ENCODE measurements around the gene IGFL1.
"Not testable (repeated sequence)": the region's sequence is repeated elsewhere in the genome, so short reads cannot be mapped to it uniquely, and the experiment has no call there.

Gene IGFL1

DNA sequence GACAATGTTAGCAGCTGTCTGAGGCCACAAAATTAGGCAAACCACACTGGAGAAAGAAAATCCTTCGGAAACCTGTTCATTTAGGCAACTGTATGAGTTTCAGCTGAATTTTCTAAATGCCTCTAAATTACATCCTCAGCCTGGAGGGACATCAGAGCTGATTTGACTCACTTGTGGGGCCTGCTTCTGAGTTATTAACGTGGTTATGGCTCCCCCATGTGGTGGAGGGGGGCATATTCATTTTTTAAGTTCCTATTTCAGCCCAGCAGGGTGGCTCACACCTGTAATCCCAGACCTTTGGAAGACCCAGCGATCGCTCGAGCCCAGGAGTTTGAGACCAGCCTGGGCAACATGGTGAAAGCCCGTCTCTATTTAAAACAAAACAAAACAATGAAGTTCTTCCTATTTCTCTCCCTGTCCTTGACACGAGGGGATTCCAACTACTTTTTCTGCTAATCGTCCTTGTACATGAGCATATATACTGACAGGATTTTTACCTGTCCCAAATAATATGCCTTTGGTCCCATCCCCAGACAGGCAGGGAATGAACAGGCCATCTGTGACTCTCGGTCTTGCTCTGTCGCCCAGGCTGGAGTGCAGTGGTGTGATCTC is 35.8 kb downstream of the IGFL1 start:
- TF ChIP-seq, protein P1, sequence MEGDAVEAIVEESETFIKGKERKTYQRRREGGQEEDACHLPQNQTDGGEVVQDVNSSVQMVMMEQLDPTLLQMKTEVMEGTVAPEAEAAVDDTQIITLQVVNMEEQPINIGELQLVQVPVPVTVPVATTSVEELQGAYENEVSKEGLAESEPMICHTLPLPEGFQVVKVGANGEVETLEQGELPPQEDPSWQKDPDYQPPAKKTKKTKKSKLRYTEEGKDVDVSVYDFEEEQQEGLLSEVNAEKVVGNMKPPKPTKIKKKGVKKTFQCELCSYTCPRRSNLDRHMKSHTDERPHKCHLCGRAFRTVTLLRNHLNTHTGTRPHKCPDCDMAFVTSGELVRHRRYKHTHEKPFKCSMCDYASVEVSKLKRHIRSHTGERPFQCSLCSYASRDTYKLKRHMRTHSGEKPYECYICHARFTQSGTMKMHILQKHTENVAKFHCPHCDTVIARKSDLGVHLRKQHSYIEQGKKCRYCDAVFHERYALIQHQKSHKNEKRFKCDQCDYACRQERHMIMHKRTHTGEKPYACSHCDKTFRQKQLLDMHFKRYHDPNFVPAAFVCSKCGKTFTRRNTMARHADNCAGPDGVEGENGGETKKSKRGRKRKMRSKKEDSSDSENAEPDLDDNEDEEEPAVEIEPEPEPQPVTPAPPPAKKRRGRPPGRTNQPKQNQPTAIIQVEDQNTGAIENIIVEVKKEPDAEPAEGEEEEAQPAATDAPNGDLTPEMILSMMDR (IDR thresholded peaks at IDR 0.05; ENCODE audit: low read depth, low read length), result peak; percentile 72
- DNase-seq (ENCODE audit: low read depth in 2 of 2), result peak; percentile 90
- H3K4me3 ChIP-seq (replicated peaks in 1 of 2; ENCODE audit: low read depth in 2 of 2, low read length in 2 of 2), result no peak overlapping the region

DNA sequence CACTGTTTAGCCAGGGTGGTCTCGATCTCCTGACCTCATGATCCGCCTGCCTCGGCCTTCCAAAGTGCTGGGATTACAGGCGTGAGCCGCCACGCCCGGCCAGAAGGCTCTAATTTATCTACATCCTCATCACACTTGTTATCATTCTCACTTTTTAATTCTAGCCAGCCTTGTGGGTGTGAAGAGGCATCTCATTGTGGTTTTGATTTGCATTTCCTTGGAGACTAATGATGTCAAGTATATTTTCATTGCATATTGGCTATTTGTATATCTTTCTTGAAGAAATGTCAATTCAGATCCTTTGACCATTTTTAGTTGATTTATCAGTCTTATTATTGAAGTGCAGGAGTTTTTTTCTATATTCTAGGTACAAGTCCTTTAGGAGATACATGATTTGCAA is 39.6 kb downstream of the IGFL1 start:
- TF ChIP-seq, protein P1 (IDR thresholded peaks at IDR 0.05; ENCODE audit: low read depth, low read length), result no peak
- H3K4me3 ChIP-seq (replicated peaks in 1 of 2; ENCODE audit: low read depth in 2 of 2, low read length in 2 of 2), result no peak overlapping the region
- DNase-seq (ENCODE audit: low read depth in 2 of 2), result no peak

DNA sequence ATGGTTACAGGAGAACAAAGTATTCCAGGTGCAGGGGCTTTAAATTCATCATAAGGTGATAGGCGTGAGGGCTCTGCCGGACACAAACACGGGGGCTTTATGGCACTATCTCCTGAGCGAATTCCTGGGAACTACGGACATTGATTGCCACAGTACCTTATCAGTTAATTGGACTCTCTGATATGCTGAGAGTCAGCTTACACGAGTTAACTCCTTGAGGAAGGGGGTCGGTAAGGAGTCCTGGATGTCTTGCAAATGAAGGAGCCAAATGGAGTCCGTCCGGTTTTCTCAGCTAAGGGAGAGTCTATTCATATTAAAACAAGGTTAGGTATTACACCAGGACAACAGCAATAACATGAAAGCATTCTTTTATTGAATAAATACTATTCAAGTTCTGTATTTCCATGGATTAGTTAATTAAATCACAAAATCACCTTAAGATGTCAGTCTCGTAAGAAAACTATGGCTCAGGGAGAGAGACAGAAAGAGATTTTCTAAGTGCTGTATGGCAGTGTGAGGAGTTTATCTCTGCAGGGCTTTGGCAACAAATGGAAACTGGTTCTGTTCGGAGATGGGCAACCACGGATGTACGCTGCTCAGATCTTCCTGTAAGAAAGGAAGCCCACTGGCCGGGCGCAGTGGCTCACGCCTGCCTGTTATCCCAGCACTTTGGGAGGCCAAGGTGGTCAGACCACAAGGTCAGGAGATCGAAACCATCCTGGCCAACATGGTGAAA is 41.1 kb downstream of the IGFL1 start:
- no peak overlapping the region for H3K4me3 ChIP-seq (replicated peaks in 1 of 2; ENCODE audit: low read depth in 2 of 2, low read length in 2 of 2)
- TF ChIP-seq, protein P1 (IDR thresholded peaks at IDR 0.05; ENCODE audit: low read depth, low read length), result no peak
- no peak for DNase-seq (ENCODE audit: low read depth in 2 of 2)

DNA sequence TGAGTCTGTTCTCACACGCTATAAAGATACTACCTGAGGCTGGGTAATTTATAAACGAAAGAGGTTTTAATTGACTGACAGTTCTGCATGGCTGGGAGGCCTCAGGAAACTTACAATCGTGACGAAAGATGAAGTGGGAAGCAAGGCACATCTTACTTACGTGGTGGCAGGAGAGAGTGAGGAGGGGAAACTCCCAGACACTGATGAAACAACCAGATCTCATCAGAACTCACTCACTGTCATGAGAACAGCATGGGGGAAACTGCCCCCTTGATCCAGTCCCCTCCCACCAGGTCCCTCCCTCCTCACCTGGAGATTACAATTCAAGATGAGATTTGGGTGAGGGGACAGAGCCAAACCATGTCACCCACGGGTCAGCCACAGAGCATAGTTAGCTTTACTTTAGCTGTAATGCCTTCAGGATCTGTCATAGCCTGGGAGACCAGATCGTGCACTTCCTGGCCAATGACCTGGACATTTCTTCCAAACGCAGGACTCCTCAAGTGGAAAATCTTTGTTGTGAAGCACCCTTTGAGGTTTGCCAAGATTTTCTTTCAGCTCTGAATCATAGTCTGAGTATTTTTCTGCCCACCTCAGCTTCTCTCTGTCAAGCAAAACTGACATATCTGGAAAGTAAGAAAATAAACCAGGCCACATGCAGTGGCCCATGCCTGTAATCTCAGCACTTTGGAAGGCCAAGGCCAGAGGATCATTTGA is 42.1 kb downstream of the IGFL1 start:
- no peak overlapping the region for H3K4me3 ChIP-seq (replicated peaks in 1 of 2; ENCODE audit: low read depth in 2 of 2, low read length in 2 of 2)
- TF ChIP-seq, protein P1 (IDR thresholded peaks at IDR 0.05; ENCODE audit: low read depth, low read length), result no peak
- DNase-seq (ENCODE audit: low read depth in 2 of 2), result peak; percentile 78 to 97

DNA sequence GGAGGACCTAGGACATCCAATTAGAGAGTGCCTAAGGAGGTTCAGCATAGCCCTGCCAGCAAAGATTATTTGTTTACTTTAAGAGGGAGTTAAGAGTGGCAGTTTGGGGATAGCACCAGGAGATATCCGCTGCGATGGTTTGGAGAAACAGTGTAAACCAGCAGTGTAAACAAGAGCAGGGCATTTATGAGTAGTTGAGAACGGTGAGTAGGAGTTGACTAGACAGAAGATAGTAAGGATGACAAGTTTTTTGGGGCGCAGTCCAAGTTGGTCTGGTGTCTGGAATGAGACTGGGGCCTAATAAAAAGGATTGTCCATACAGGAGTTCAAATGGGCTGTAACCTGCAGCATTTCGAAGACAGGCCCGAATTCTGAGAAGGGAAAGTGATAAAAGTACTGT is 44.4 kb downstream of the IGFL1 start:
- peak in 1 of 2 donors; percentile 48 for DNase-seq (ENCODE audit: low read depth in 2 of 2)
- not testable (repeated sequence) for H3K4me3 ChIP-seq (replicated peaks in 1 of 2; ENCODE audit: low read depth in 2 of 2, low read length in 2 of 2)

DNA sequence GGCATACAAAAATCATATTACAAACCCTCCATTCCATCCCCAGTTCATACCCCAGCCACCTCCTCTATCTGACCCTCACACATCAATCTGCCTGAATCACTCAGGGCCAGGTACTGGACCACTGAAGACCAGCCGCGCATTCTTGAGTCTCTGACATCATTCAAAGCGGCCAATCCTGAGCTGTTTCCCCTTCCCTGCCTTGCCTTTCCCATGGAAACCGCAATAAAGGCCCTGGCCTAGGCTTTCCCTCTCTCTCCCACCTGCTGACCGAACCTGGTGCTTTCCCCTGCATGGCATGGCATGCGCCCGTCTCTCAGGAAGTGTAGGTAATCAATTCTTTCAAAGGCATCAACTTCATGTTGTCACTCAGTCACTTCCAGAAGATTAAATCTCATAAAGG is 49.6 kb downstream of the IGFL1 start:
- no peak for DNase-seq (ENCODE audit: low read depth in 2 of 2)
- H3K4me3 ChIP-seq (replicated peaks in 1 of 2; ENCODE audit: low read depth in 2 of 2, low read length in 2 of 2), result no peak overlapping the region
- TF ChIP-seq, protein P1 (IDR thresholded peaks at IDR 0.05; ENCODE audit: low read depth, low read length), result no peak
